ENCODE data around the gene KRTAP2-4.

The KRTAP2-4 gene

DNA sequence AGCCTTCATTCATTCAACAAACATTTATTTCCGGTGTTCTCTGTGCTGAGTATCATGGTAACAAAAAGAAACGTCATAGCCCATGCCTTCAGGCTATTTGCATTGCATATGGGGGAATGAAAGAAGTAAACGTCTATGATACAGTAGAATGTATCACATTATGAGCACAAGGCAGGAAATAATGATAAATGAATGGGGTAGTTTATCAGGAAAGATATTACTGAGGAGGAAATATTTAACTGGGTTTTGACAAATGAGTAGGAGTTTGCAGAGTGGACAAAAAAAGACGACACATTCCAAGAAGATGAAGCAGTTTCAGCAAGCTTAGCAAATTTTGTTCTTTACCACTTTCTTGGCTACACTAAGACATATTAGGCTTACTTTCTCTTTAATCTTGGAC is 16.9 kb upstream of the KRTAP2-4 start:
- Histone ChIP-seq H3K27me3 (ENCODE audit: low read depth, low read length) (peaks cover 4% of the 10 kb centered on the region), H3K9ac (ENCODE audit: low read length) (no peak overlapping the region), H3K4me3 (ENCODE audit: low read length) (no peak overlapping the region), H3K4me2 (ENCODE audit: low read length) (no peak overlapping the region), H2AFZ (ENCODE audit: low read depth, low read length) (no peak overlapping the region), H3K9me3 (ENCODE audit: insufficient read depth, low read length) (no peaks in the 10 kb centered on the region), H3K4me1 (ENCODE audit: low read length) (no peaks in the 10 kb centered on the region), H3K27ac (ENCODE audit: low read length) (no peak overlapping the region), H3K36me3 (replicated peaks; ENCODE audit: low read depth, low read length) (no peaks in the 10 kb centered on the region), H3K79me2 (ENCODE audit: low read length) (no peaks in the 10 kb centered on the region), H4K20me1 (ENCODE audit: insufficient read depth, low read length) (no peaks in the 10 kb centered on the region)
- TF ChIP-seq CTCF (IDR thresholded peaks at IDR 0.05; ENCODE audit: low read depth, low read length): no peak
- no peak for TF ChIP-seq EZH2phosphoT487 (IDR thresholded peaks at IDR 0.05; ENCODE audit: low read depth)

GRCh38 chr17:41076788-41077187 is 11.1 kb upstream of the KRTAP2-4 start:
- Histone ChIP-seq H3K27me3 (ENCODE audit: low read depth, low read length) (peaks cover 18% of the 10 kb centered on the region), H2AFZ (ENCODE audit: low read depth, low read length) (no peak overlapping the region), H3K36me3 (replicated peaks; ENCODE audit: low read depth, low read length) (no peaks in the 10 kb centered on the region), H3K4me3 (ENCODE audit: low read length) (no peak overlapping the region), H3K4me2 (ENCODE audit: low read length) (no peak overlapping the region), H3K79me2 (ENCODE audit: low read length) (no peaks in the 10 kb centered on the region), H3K4me1 (ENCODE audit: low read length) (no peaks in the 10 kb centered on the region), H4K20me1 (ENCODE audit: insufficient read depth, low read length) (no peaks in the 10 kb centered on the region), H3K27ac (ENCODE audit: low read length) (no peak overlapping the region), H3K9ac (ENCODE audit: low read length) (no peak overlapping the region), H3K9me3 (ENCODE audit: insufficient read depth, low read length) (no peaks in the 10 kb centered on the region)
- TF ChIP-seq EZH2phosphoT487 (IDR thresholded peaks at IDR 0.05; ENCODE audit: low read depth): no peak
- no peak for TF ChIP-seq CTCF (IDR thresholded peaks at IDR 0.05; ENCODE audit: low read depth, low read length)

- Histone ChIP-seq H3K4me2 (ENCODE audit: low read length) (no peak overlapping the region), H2AFZ (ENCODE audit: low read depth, low read length) (no peak overlapping the region), H3K9ac (ENCODE audit: low read length) (no peak overlapping the region), H3K79me2 (ENCODE audit: low read length) (no peaks in the 10 kb centered on the region), H3K27ac (ENCODE audit: low read length) (no peak overlapping the region), H3K27me3 (ENCODE audit: low read depth, low read length) (peaks cover 13% of the 10 kb centered on the region; the same call in 1 of the 2 replicates), H4K20me1 (ENCODE audit: insufficient read depth, low read length) (no peaks in the 10 kb centered on the region), H3K36me3 (replicated peaks; ENCODE audit: low read depth, low read length) (no peaks in the 10 kb centered on the region), H3K4me1 (ENCODE audit: low read length) (no peaks in the 10 kb centered on the region), H3K9me3 (ENCODE audit: insufficient read depth, low read length) (no peaks in the 10 kb centered on the region), H3K4me3 (ENCODE audit: low read length) (no peak overlapping the region)
- no peak for TF ChIP-seq CTCF (IDR thresholded peaks at IDR 0.05; ENCODE audit: low read depth, low read length)
- no peak for TF ChIP-seq EZH2phosphoT487 (IDR thresholded peaks at IDR 0.05; ENCODE audit: low read depth)
Measured at GRCh38 chr17:41073676-41074075, 8.0 kb upstream of the KRTAP2-4 start.

DNA sequence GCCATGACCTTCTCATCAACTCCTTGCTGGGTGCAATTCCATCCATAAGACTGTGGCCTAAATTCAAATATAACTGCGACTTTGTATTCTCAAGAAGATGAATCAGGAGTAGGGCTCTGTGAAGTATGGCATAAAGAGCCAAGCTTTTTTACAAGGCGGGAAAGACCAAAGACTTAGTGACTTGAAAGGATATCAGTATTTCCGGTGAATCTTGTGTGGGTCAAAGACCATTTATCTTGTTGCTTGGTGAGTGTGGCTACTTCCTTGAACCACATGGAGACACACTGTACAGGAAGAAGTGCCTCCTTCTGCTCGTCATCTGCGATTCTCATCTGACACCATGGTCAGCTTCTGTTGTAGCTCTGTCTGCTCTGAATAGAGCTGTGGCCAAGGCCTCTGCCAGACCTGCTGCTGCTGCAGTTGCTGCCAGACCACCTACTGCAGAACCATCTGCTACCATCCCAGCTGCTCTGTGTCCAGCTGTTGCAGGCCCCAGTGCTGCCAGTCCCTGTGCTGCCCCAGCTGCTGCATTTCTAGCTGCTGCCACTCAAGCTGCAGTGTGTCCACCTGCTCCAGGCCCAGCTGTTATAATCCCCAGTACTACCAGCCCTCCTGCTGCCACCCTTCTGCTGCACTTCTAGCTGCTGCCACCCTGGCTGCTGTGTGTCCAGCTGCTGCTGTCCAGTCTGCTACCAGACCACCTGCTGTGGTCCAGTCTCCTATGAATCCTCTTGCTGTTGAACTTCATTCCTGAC is 6.1 kb upstream of the KRTAP2-4 start:
- H2AFZ ChIP-seq (ENCODE audit: low read depth, low read length): no peak overlapping the region
- peaks cover 13% of the 10 kb centered on the region; the same call in 1 of the 2 replicates for H3K27me3 ChIP-seq (ENCODE audit: low read depth, low read length)
- H3K36me3 ChIP-seq (replicated peaks; ENCODE audit: low read depth, low read length): no peaks in the 10 kb centered on the region

More for the DNA sequence above, 6.1 kb upstream of the KRTAP2-4 start:
- H3K79me2 ChIP-seq (ENCODE audit: low read length): no peaks in the 10 kb centered on the region
- H4K20me1 ChIP-seq (ENCODE audit: insufficient read depth, low read length): no peaks in the 10 kb centered on the region
- no peaks in the 10 kb centered on the region for H3K4me1 ChIP-seq (ENCODE audit: low read length)
- TF ChIP-seq EZH2phosphoT487 (IDR thresholded peaks at IDR 0.05; ENCODE audit: low read depth): no peak
- no peak for TF ChIP-seq CTCF (IDR thresholded peaks at IDR 0.05; ENCODE audit: low read depth, low read length)
- no peak overlapping the region for H3K27ac ChIP-seq (ENCODE audit: low read length)
- no peak overlapping the region for H3K4me2 ChIP-seq (ENCODE audit: low read length)
- no peak overlapping the region for H3K4me3 ChIP-seq (ENCODE audit: low read length)
- H3K9me3 ChIP-seq (ENCODE audit: insufficient read depth, low read length): no peaks in the 10 kb centered on the region
- H3K9ac ChIP-seq (ENCODE audit: low read length): no peak overlapping the region

Data from OCI-LY3 (cell line).